Right renal pelvis (tissue), 4 donors: ENCODE measurements around the gene MEGF9. TPM values are rescaled to one million over a fixed set of nuclear protein-coding genes. Genes with fewer than 3 reads are reported as not detected.
"Not testable (repeated sequence)": the region's sequence is repeated elsewhere in the genome, so short reads cannot be mapped to it uniquely, and the experiment has no call there.

Experiments used
- DNase-seq, 4 donors: peaks; one replicate each; pipeline ENCODE4 v3.0.0-alpha.2; 2013; ENCODE audit warnings: low read depth in 4 of 4, low spot score in 3 of 4, missing footprints in 1 of 4
- polyA plus RNA-seq, 4 donors: library from polyadenylated mRNA; unstranded; fragments of 120-200 nt; gene quantifications; one replicate each; pipeline ENCODE4 v1.2.1, GENCODE V29; 2013; ENCODE audit not compliant: insufficient read length in 4 of 4

The MEGF9 gene
- polyA plus RNA-seq, 4 donors, result 17.7 to 23.6 (median 21.4) TPM

GRCh38 chr9:120552210-120552704 is 162.0 kb downstream of the MEGF9 start:
- not testable (repeated sequence) for DNase-seq

Other genes with a start within 250 kb of the MEGF9 start
- gene CDK5RAP2, start 134.3 kb downstream of the MEGF9 start, polyA plus RNA-seq, result 10 to 100 TPM; 50.2 to 58.7 (median 54.3) TPM
- gene FBXW2, start 78.9 kb upstream of the MEGF9 start, polyA plus RNA-seq, result 10 to 100 TPM; 40.0 to 48.6 (median 46.6) TPM
- gene PSMD5, start 128.5 kb upstream of the MEGF9 start, polyA plus RNA-seq, result 10 to 100 TPM; 24.4 to 36.1 (median 31.4) TPM
- 10 to 100 TPM; 25.4 to 30.0 (median 28.7) TPM for gene PHF19, start 162.7 kb upstream of the MEGF9 start, polyA plus RNA-seq
- gene TRAF1, start 212.3 kb upstream of the MEGF9 start, polyA plus RNA-seq, result 1 to 10 TPM; 4.6 to 6.0 (median 4.9) TPM